ENCODE results near the gene DPM3. TPM values are rescaled to one million over a fixed set of nuclear protein-coding genes. Genes with fewer than 3 reads are reported as not detected.
A peak's percentile ranks its signal among the peaks of the same experiment; 100 is the strongest.
"Not testable (repeated sequence)": the region's sequence is repeated elsewhere in the genome, so short reads cannot be mapped to it uniquely, and the experiment has no call there.

Gene DPM3
- total RNA-seq, 1 donor from 2014 or later, result 71.1 TPM

GRCh38 chr1:155158991-155159390, 18.7 kb upstream of the DPM3 start:
- no peaks in the 10 kb centered on the region for H3K36me3 ChIP-seq
- intact Hi-C loops (cut with DNase I), result no loop called here
- ATAC-seq (no peak), DNase-seq (peak; percentile 21)
- H3K4me1 ChIP-seq, result no peaks in the 10 kb centered on the region
- no peak overlapping the region for H3K4me3 ChIP-seq
- no peaks in the 10 kb centered on the region for H3K9me3 ChIP-seq
- no peak for TF ChIP-seq CTCF (IDR thresholded peaks at IDR 0.05)
- no peak overlapping the region for H3K27ac ChIP-seq
- no peaks in the 10 kb centered on the region for H3K27me3 ChIP-seq

- H3K36me3 ChIP-seq; ATAC-seq; H3K4me3 ChIP-seq; intact Hi-C loops (cut with DNase I); H3K4me1 ChIP-seq; H3K27me3 ChIP-seq; H3K27ac ChIP-seq; H3K9me3 ChIP-seq; DNase-seq: not testable (repeated sequence)
These were observed 15.8 kb upstream of the DPM3 start for GRCh38 chr1:155155996-155156643.

GRCh38 chr1:155145491-155145890, 5.2 kb upstream of the DPM3 start:
- intact Hi-C loops (cut with DNase I), result no loop called here
- no peak for TF ChIP-seq CTCF (IDR thresholded peaks at IDR 0.05)
- DNase-seq (no peak), ATAC-seq (no peak)
- no peak overlapping the region for H3K27ac ChIP-seq
- no peaks in the 10 kb centered on the region for H3K9me3 ChIP-seq
- no peaks in the 10 kb centered on the region for H3K36me3 ChIP-seq
- no peaks in the 10 kb centered on the region for H3K4me1 ChIP-seq
- peaks cover 8% of the 10 kb centered on the region for H3K27me3 ChIP-seq
- H3K4me3 ChIP-seq, result no peak overlapping the region

- Histone ChIP-seq H3K4me3 (no peak overlapping the region), H3K9me3 (no peaks in the 10 kb centered on the region), H3K27ac (no peak overlapping the region), H3K4me1 (peaks cover 26% of the 10 kb centered on the region), H3K27me3 (peaks cover 5% of the 10 kb centered on the region), H3K36me3 (peaks cover 15% of the 10 kb centered on the region)
- ATAC-seq (no peak), DNase-seq (no peak)
- intact Hi-C loops (cut with DNase I), result no loop called here
- TF ChIP-seq CTCF (IDR thresholded peaks at IDR 0.05), result no peak
These were observed 1.4 kb upstream of the DPM3 start for GRCh38 chr1:155141749-155142148.

- no peak for ATAC-seq
- Histone ChIP-seq H3K27ac (no peak overlapping the region), H3K27me3 (no peaks in the 10 kb centered on the region), H3K9me3 (no peaks in the 10 kb centered on the region), H3K36me3 (peaks cover 15% of the 10 kb centered on the region), H3K4me1 (peaks cover 28% of the 10 kb centered on the region), H3K4me3 (peak overlapping the region; percentile 76)
- intact Hi-C loops (cut with DNase I), result no loop called here
- DNase-seq, result no peak
- TF ChIP-seq CTCF (IDR thresholded peaks at IDR 0.05), result no peak
These were observed 261 bp upstream of the DPM3 start for GRCh38 chr1:155140630-155140953.

GRCh38 chr1:155137154-155137949, 3.0 kb downstream of the DPM3 start:
- no peaks in the 10 kb centered on the region for H3K9me3 ChIP-seq
- ATAC-seq (no peak), DNase-seq (no peak)
- intact Hi-C loops (cut with DNase I), result no loop called here
- peak overlapping the region; percentile 91 for H3K27ac ChIP-seq
- H3K36me3 ChIP-seq, result peaks cover 36% of the 10 kb centered on the region
- peaks cover 45% of the 10 kb centered on the region for H3K4me1 ChIP-seq
- H3K27me3 ChIP-seq, result no peaks in the 10 kb centered on the region
- no peak for TF ChIP-seq CTCF (IDR thresholded peaks at IDR 0.05)
- peak overlapping the region; percentile 60 for H3K4me3 ChIP-seq

Data from upper lobe of right lung (tissue), 1 donor.